SKM-1 (cell line): ENCODE data around the gene GZMM.

Source experiments
- DNase-seq: peaks from one replicate; lab custom pipeline; 2025; ENCODE audit not compliant: unreplicated experiment; lab: John Stamatoyannopoulos, UW

Gene GZMM

DNA sequence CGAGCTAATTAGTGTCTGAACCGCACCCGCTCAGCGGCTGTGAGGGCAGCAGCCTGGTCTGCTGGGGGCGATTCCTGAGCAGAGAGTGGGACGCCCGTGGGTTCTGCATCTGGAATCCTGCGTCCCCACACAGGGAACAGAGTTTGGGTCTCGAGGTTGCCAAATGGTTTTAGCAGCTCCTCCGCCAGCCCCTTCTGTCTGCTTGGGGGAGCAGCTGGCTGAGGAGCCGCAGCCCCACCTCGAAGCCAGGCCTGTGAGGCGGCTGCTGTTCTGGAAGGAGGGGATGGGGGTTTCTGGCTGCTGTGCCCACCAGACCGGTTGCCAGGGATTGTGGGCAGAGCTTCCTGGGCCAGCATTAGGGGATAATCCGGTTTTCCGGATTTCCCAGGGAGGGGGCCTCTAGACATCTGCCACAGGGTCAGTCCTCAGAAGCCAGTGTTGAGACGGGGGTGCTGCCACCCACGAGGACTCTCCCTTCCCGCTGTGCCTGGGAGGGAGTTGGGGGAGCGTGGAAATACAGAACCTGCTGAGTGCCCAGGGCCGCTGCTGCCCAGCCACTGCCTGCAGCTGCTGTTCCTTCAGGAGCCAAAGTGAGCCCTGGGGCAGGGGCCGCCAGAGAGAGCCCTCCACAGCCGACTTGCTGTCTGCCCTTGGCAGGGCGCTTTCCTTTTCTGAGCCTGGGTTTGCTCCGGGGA is 10.3 kb upstream of the GZMM start:
- no peak for DNase-seq

GRCh38 chr19:534088-534487 is 9.8 kb upstream of the GZMM start:
- DNase-seq: no peak

DNA sequence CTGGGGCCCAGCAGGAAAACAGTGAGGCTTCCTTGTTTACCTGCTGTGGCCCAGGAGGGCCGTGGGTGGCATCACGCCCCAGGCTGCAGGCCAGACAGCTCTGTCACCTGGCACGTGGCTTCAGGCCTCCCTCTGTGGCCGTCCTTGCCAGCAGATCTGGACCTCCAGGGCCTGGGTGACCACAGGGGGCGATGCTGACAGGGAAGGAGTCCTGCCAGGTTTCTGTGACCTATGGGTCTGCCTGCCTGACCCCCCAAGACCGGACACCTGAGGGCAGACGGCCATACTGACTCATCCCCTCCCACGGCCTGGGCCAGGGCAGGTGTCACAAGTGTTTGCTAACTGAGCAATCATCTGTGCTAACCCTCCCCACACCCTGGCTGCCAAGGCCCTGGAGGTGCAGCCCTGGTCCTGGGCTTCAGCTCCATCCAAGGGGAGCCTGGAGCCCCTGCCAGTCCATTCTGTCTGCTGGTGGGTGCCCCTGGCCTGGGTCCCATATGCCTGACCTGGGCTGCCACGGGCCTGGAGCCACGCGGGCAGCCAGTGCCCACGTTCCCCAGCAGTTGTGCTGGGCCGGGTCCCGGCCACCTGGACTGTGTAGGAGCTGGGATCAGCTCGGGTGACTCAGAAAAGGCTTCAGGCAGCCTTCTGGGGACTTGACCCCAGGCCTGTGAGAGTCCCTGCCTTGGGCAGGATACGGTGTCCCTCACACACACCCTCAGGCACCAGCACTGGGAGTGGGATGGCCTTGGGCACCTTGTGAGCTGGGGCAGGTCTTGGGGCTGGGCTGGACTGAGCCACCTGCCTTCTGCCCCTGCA is 8.6 kb upstream of the GZMM start:
- no peak for DNase-seq

DNA sequence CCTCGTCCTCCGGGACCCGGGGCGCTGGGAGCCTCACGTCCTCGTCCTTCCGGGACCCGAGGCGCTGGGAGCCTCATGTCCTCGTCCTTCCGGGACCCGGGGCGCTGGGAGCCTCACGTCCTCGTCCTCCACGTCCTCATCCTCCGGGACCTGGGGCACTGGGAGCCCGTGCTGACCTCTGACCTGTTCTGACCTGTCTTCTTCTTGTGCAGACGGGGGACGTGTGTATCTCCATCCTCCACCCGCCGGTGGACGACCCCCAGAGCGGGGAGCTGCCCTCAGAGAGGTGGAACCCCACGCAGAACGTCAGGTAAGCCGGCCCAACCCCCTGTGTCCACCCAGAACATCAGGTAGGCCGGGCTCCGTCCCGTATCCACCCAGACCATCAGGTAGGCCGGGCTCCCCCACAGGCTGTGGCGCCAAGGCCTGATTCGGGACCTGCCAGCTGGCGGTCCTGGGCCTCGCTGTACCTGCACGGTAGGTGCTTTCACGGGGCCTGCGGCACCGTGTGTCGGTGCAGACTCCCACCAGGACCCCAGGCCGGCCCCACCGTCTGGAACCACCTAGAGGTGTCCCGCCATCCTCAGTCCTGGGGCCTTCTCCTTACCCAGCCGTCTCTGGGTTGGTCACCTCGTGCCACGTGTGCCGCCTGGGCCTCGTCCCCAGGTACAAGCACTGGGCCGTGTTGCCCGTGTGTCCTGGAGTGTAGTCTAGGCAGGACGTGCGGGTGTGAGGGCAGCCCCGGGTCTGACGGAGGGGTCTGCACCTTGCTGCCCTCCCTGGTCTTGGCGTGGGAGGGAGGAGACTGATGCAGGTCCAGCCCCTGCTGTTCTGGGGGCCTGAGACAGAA is 7.6 kb upstream of the GZMM start:
- DNase-seq: no peak

DNA sequence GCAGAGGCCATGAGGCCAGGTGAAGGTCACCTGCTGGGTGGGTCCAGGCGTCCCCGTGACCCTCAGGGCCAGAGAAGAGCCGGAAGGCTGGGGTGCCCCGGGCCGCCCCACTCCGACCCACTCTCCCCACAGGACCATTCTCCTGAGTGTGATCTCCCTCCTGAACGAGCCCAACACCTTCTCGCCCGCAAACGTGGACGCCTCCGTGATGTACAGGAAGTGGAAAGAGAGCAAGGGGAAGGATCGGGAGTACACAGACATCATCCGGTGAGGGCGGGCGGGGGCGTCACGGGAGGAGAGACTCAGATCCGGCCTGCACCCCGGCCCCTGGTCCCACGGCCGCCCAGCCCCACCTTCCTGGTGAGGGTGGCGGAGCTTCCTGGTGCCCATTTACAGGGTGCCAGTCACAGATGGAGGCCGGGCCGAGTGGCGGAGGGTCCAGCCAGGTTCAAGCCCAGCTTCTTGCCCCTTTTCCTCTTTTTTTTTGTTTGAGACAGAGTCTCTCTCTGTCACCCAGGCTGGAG is 6.9 kb upstream of the GZMM start:
- no peak for DNase-seq

GRCh38 chr19:538641-539428 is 5.0 kb upstream of the GZMM start:
- DNase-seq: no peak

- no peak for DNase-seq
Observed at GRCh38 chr19:539429-540030, 4.3 kb upstream of the GZMM start.

DNA sequence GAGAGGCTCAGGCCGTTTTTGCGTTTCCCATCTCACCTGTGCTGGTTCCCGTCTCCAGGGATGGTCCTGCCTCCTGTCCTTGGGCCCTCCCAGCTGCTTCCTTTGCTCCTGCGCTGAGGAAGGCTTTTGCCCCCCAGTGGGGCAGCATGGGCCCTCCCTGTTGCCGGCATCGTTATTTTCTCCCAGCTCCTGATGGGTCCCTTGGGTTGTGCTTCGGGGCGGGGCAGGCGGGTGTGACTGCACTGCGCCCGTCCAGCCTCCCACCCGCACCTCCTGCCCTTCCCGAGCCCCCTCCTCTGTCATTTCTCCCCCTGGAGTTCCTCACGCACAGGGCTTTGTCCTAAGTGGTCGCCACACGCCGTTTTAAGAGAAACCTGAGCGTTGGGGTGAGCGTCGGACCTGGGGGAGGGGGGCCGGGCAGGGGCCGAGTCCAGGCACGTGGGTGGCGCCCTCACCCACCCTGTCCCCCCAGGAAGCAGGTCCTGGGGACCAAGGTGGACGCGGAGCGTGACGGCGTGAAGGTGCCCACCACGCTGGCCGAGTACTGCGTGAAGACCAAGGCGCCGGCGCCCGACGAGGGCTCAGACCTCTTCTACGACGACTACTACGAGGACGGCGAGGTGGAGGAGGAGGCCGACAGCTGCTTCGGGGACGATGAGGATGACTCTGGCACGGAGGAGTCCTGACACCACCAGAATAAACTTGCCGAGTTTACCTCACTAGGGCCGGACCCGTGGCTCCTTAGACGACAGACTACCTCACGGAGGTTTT is 2.8 kb upstream of the GZMM start:
- DNase-seq: no peak

DNA sequence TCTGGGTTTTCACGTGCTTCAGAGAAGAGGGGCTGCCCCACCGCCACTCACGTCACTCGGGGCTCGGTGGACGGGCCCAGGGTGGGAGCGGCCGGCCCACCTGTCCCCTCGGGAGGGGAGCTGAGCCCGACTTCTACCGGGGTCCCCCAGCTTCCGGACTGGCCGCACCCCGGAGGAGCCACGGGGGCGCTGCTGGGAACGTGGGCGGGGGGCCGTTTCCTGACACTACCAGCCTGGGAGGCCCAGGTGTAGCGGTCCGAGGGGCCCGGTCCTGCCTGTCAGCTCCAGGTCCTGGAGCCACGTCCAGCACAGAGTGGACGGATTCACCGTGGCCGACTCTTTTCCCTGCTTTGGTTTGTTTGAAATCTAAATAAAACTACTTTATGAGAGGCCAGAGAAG is 2.2 kb upstream of the GZMM start:
- DNase-seq: no peak

- DNase-seq: no peak
Observed at GRCh38 chr19:542173-542866, 1.5 kb upstream of the GZMM start.

- DNase-seq: no peak
Observed at GRCh38 chr19:547117-547516, 3.3 kb downstream of the GZMM start.

- DNase-seq: no peak
Observed at GRCh38 chr19:547836-548720, 4.2 kb downstream of the GZMM start.

- DNase-seq: no peak
Observed at GRCh38 chr19:548886-549830, 5.3 kb downstream of the GZMM start.

GRCh38 chr19:554817-555216 is 11.0 kb downstream of the GZMM start:
- no peak for DNase-seq

DNA sequence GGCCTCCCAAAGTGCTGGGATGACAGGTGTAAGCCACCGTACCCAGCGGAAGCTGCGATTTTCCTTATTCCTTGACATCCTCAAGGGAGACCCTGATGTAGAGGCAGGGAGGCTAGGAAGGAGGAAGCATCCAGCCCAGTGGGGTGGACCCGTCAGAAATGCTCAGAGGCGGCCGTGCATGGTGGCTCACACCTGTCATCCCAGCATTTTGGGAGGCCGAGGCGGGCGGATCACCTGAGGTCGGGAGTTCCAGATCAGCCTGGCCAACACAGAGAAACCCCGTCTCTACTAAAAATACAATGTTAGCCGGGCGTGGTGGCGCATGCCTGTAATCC is 11.6 kb downstream of the GZMM start:
- no peak for DNase-seq

GRCh38 chr19:556611-557382 is 12.9 kb downstream of the GZMM start:
- DNase-seq: no peak
